Prostate gland (tissue), 2 donors: ENCODE data around the gene KDM4B.

Experiments
- CTCF ChIP-seq, 4 experiments: fragments of 200-600 bp in 2 of 4; fragments of 450-650 bp in 2 of 4; sonication (generic) in 2 of 4; IDR thresholded peaks; 1 replicate in 3 of 4; 2 replicates in 1 of 4; pipeline ENCODE4 v1.5.1; 2016 to 2019; ENCODE audit warnings: antibody characterized with exemption in 4 of 4, mild to moderate bottlenecking in 2 of 4, moderate library complexity in 2 of 4
- POLR2A ChIP-seq: fragments of 450-650 bp; IDR thresholded peaks from one replicate; pipeline ENCODE4 v1.6.1; 2016; ENCODE audit warnings: antibody characterized with exemption, mild to moderate bottlenecking
- POLR2AphosphoS5 ChIP-seq: sonication (generic); formaldehyde crosslinking; IDR thresholded peaks from one replicate; pipeline ENCODE4 v1.6.1; 2017; ENCODE audit warnings: antibody characterized with exemption

- no peak for TF ChIP-seq CTCF (IDR thresholded peaks at IDR 0.05)
- no peak for TF ChIP-seq POLR2A
- no peak for TF ChIP-seq POLR2AphosphoS5
These were observed 184.8 kb downstream of the KDM4B start for GRCh38 chr19:5153601-5154128.
